Measurements from ENCODE around the gene ABCF2.
A peak's percentile ranks its signal among the peaks of the same experiment; 100 is the strongest.

ABCF2 gene

DNA sequence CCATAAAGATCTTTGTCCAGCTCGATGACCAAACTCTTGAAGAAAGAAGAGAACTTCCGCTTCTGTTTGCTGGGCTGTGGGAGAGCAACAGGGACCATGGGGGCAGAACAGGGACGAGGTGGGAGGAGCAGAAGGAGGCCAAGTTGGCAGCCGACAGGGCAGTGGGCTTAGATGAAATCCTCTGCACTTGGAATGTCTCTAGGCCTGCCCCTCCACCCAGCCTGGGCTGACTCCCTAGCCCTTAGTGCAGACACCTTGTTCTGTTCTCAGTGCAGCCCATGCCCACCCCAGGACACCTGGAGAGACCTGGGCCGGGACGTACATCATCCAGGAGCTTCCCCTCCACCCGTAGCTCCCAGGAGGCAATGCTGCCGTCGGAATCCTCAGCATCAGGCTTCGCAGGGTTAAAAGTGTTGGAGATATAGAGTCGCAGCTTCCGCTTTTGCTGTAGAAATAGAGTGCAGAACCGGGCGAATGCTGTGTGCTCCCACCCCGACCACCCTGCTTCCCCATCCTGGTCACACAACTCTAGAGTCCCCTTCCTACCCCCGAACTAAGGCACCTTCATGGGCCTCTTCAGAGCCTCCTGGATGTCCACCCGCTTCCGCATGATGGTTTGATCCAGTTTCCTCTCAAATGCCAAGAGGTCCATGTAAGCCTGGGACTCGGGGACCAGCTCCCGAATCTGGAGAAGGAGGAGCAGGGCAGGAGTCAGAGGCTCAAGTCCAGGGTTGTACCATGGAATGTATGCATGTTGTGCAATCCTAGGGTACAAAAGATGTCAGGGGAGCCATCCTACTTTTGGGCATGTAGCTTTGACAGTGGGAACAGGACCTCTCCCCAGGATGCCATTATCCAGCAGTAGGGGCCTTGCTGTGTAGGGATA, 15.4 kb upstream of the ABCF2 start:
- no peak overlapping the region for H3K4me3 Mint-ChIP-seq
- peaks cover 28% of the 10 kb centered on the region for H3K4me1 Mint-ChIP-seq
- no peaks in the 10 kb centered on the region for H3K9me3 Mint-ChIP-seq
- H3K27me3 Mint-ChIP-seq, result peaks cover 28% of the 10 kb centered on the region
- H3K36me3 Mint-ChIP-seq, result no peaks in the 10 kb centered on the region
- peak overlapping the region; percentile 11 for H3K27ac Mint-ChIP-seq
- CTCF ChIA-PET, result interaction anchor here (0.6 to 3.5 kb wide), 7 partner anchors 9 to 179 kb away, joined by 3 to 39 read pairs (median 14); partner anchors contain the start of gene CHPF2
- peak; percentile 20 for DNase-seq

DNA sequence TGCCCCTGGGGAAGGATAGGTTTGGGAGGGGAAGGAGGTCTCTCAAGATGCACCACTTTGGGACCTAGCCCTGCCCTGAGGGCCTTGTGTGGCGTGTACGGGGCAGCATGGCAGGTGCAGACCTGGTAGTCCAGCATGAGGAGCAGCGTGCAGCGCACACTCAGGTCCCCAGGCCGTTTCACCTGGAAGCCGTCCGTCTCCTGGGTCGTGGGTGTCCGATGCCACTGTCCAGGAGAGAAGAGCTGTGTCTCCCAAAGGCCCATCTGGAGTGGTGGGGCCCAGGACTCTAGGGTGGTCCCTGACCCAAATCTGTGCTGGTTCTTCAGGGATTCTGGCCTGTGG, 14.7 kb upstream of the ABCF2 start:
- CTCF ChIA-PET, result interaction anchor here (3.5 kb wide), 1 partner anchor 118 kb away, joined by 24 read pairs; no protein-coding TSS in a partner anchor
- Mint-ChIP-seq H3K27me3 (peaks cover 22% of the 10 kb centered on the region), H3K9me3 (no peaks in the 10 kb centered on the region), H3K36me3 (peaks cover 4% of the 10 kb centered on the region), H3K4me1 (peaks cover 28% of the 10 kb centered on the region), H3K27ac (peak overlapping the region; percentile 73), H3K4me3 (no peak overlapping the region)
- DNase-seq, result no peak

DNA sequence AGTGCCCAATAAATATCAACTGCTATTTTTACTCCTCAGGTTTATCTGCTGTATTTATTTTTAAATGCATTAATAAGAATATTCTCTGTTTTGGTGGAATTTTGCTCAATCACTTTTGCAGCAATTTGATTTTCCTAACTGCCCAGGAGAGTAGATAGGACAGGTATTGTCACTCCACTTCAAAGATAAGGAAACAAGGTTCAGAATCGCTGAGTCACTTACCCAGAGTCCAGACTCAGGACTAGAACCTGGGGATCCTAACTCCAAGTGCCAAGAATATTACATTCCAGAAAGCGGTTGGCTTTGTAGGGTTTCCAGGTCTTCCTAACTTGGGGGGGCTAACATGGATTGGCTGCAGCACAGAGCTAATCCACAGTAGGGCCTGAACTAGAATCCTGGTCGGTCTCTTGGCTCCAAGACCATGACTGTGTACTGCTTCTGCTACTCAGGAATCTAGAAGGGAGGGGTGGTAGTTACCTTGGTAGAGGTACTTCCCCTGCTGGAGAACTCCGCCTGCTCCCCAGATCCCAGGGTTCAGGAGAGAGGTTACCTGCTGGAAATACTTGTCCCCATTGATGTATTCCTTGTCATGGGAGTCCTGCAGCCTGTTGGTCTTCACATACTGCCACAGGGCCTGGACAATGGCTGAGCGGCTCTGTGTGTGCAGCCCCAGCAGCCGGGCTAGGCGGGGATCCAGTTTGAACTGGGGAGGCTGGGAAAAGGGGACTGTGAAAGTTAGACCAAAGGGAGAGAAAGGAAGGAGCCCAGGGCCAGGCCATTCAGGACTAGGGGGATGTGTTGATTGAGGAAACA, 14.1 kb upstream of the ABCF2 start:
- CTCF ChIA-PET, result no interaction called here

GRCh38 chr7:151240536-151240935, 13.5 kb upstream of the ABCF2 start:
- Mint-ChIP-seq H3K27me3 (peaks cover 10% of the 10 kb centered on the region), H3K4me1 (peaks cover 27% of the 10 kb centered on the region), H3K36me3 (peaks cover 10% of the 10 kb centered on the region), H3K27ac (no peak overlapping the region), H3K4me3 (no peak overlapping the region), H3K9me3 (no peaks in the 10 kb centered on the region)
- CTCF ChIA-PET, result no interaction called here
- no peak for DNase-seq

More for the DNA sequence above, 14.1 kb upstream of the ABCF2 start:
- no peaks in the 10 kb centered on the region for H3K9me3 Mint-ChIP-seq
- H3K4me1 Mint-ChIP-seq, result peaks cover 28% of the 10 kb centered on the region
- H3K27ac Mint-ChIP-seq, result peak overlapping the region; percentile 73
- no peak overlapping the region for H3K4me3 Mint-ChIP-seq
- peaks cover 10% of the 10 kb centered on the region for H3K36me3 Mint-ChIP-seq
- H3K27me3 Mint-ChIP-seq, result peaks cover 16% of the 10 kb centered on the region
- DNase-seq, result no peak

GRCh38 chr7:151239837-151240459, 12.9 kb upstream of the ABCF2 start:
- H3K4me3 Mint-ChIP-seq, result no peak overlapping the region
- DNase-seq, result no peak
- CTCF ChIA-PET, result interaction anchor here (1.3 kb wide), 1 partner anchor 13 kb away, joined by 3 read pairs; the partner anchor contains the start of gene ABCF2
- no peaks in the 10 kb centered on the region for H3K9me3 Mint-ChIP-seq
- peak overlapping the region; percentile 53 for H3K27ac Mint-ChIP-seq
- peaks cover 13% of the 10 kb centered on the region for H3K36me3 Mint-ChIP-seq
- H3K27me3 Mint-ChIP-seq, result peaks cover 5% of the 10 kb centered on the region
- H3K4me1 Mint-ChIP-seq, result peaks cover 30% of the 10 kb centered on the region

DNA sequence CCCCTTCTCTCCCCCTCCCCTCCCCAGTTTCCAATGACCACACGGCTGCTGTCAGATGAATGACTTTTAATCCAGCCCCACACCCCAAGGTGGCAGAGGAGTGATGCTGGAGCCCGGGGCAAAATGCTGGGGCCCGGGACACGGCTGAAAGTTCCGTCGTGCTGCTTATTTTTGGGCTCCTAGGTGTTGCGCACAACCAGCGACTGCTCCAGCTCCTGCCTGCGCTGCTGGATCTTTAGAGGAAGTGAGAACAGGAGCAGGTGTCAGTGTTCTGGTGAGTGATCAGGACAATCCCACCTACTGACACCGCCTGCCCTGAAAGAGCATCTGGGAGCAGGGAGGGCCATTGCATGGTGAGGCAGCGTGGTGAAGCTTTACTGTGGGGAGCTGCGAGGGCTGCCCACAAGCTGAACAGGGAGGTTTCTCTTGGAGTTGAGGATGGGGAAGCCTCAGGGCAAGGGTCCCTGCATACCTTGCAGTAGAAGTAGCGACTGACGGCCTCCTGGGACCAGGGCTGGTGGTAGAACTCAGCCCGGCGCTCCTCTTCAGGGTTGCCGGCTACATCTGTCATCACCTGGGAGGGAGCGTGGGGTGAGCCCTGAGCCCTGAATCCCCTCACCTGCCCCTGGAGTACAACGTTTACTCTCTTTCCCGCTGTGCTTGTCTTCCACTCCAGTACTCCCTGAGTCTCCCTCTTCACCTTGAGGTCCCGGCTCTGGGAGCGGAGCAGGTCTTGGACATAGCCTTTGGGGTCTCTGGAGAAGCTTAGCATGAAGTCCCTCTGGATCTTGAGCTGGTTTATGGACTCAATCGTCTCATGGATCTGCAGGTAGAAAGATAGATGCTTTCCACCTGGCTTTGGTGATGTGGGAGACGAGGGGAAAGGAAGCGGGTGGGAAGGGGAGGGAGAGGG, 12.2 kb upstream of the ABCF2 start:
- no peaks in the 10 kb centered on the region for H3K9me3 Mint-ChIP-seq
- CTCF ChIA-PET, result interaction anchor here (1.3 kb wide), 1 partner anchor 12 kb away, joined by 3 read pairs; the partner anchor contains the start of gene ABCF2
- no peak for DNase-seq
- peaks cover 16% of the 10 kb centered on the region for H3K36me3 Mint-ChIP-seq
- H3K4me3 Mint-ChIP-seq, result no peak overlapping the region
- H3K27ac Mint-ChIP-seq, result no peak overlapping the region
- peaks cover 30% of the 10 kb centered on the region for H3K4me1 Mint-ChIP-seq
- H3K27me3 Mint-ChIP-seq, result no peaks in the 10 kb centered on the region

GRCh38 chr7:151238190-151238810, 11.3 kb upstream of the ABCF2 start:
- peaks cover 20% of the 10 kb centered on the region for H3K36me3 Mint-ChIP-seq

DNA sequence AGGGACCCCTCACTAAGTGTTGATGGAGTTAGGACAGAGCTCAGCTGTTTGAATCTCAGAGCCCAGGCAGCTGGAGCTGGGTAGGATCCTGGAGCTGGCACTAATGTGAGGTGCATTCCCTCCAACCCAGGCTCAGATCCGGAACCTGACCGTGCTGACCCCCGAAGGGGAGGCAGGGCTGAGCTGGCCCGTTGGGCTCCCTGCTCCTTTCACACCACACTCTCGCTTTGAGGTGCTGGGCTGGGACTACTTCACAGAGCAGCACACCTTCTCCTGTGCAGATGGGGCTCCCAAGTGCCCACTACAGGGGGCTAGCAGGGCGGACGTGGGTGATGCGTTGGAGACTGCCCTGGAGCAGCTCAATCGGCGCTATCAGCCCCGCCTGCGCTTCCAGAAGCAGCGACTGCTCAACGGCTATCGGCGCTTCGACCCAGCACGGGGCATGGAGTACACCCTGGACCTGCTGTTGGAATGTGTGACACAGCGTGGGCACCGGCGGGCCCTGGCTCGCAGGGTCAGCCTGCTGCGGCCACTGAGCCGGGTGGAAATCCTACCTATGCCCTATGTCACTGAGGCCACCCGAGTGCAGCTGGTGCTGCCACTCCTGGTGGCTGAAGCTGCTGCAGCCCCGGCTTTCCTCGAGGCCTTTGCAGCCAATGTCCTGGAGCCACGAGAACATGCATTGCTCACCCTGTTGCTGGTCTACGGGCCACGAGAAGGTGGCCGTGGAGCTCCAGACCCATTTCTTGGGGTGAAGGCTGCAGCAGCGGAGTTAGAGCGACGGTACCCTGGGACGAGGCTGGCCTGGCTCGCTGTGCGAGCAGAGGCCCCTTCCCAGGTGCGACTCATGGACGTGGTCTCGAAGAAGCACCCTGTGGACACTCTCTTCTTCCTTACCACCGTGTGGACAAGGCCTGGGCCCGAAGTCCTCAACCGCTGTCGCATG, 10.5 kb upstream of the ABCF2 start:
- no peaks in the 10 kb centered on the region for H3K9me3 Mint-ChIP-seq
- CTCF ChIA-PET, result interaction anchor here (1.4 kb wide), 1 partner anchor 10 kb away, joined by 4 read pairs; no protein-coding TSS in a partner anchor
- peaks cover 24% of the 10 kb centered on the region for H3K36me3 Mint-ChIP-seq
- DNase-seq, result no peak
- no peaks in the 10 kb centered on the region for H3K27me3 Mint-ChIP-seq
- peaks cover 24% of the 10 kb centered on the region for H3K4me1 Mint-ChIP-seq
- no peak overlapping the region for H3K4me3 Mint-ChIP-seq
- H3K27ac Mint-ChIP-seq, result no peak overlapping the region

More at GRCh38 chr7:151238190-151238810, 11.3 kb upstream of the ABCF2 start:
- Mint-ChIP-seq H3K9me3 (no peaks in the 10 kb centered on the region), H3K4me3 (no peak overlapping the region), H3K27me3 (no peaks in the 10 kb centered on the region), H3K27ac (no peak overlapping the region), H3K4me1 (peaks cover 29% of the 10 kb centered on the region)
- no peak for DNase-seq
- CTCF ChIA-PET, result no interaction called here

GRCh38 chr7:151236406-151236805, 9.4 kb upstream of the ABCF2 start:
- Mint-ChIP-seq H3K4me1 (peaks cover 32% of the 10 kb centered on the region), H3K36me3 (peaks cover 24% of the 10 kb centered on the region), H3K4me3 (no peak overlapping the region), H3K9me3 (no peaks in the 10 kb centered on the region), H3K27me3 (peaks cover 8% of the 10 kb centered on the region), H3K27ac (no peak overlapping the region)
- DNase-seq, result no peak
- CTCF ChIA-PET, result interaction anchor here (1.0 to 1.4 kb wide), 4 partner anchors 8 to 251 kb away, joined by 3 to 5 read pairs (median 4); no protein-coding TSS in a partner anchor

GRCh38 chr7:151235091-151235787, 8.2 kb upstream of the ABCF2 start:
- peak overlapping the region; percentile 13 for H3K4me3 Mint-ChIP-seq
- H3K9me3 Mint-ChIP-seq, result no peaks in the 10 kb centered on the region
- peaks cover 24% of the 10 kb centered on the region for H3K36me3 Mint-ChIP-seq

DNA sequence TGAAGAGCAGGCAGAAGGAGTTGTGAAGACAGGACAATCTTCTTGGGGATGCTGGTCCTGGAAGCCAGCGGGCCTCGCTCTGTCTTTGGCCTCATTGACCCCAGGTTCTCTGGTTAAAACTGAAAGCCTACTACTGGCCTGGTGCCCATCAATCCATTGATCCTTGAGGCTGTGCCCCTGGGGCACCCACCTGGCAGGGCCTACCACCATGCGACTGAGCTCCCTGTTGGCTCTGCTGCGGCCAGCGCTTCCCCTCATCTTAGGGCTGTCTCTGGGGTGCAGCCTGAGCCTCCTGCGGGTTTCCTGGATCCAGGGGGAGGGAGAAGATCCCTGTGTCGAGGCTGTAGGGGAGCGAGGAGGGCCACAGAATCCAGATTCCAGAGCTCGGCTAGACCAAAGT, 6.8 kb upstream of the ABCF2 start:
- H3K27me3 Mint-ChIP-seq, result peaks cover 19% of the 10 kb centered on the region
- CTCF ChIA-PET, result interaction anchor here (1.5 to 4.3 kb wide), 2 partner anchors 10 to 13 kb away, joined by 5 to 39 read pairs; no protein-coding TSS in a partner anchor
- no peak for DNase-seq
- no peaks in the 10 kb centered on the region for H3K9me3 Mint-ChIP-seq
- H3K27ac Mint-ChIP-seq, result peak overlapping the region; percentile 98
- peaks cover 35% of the 10 kb centered on the region for H3K4me1 Mint-ChIP-seq
- peaks cover 24% of the 10 kb centered on the region for H3K36me3 Mint-ChIP-seq
- peak overlapping the region; percentile 100 for H3K4me3 Mint-ChIP-seq

More at GRCh38 chr7:151235091-151235787, 8.2 kb upstream of the ABCF2 start:
- no peak for DNase-seq
- CTCF ChIA-PET, result interaction anchor here (0.6 to 4.3 kb wide), 3 partner anchors 8 to 315 kb away, joined by 3 to 39 read pairs (median 5); no protein-coding TSS in a partner anchor
- H3K4me1 Mint-ChIP-seq, result peaks cover 35% of the 10 kb centered on the region
- no peak overlapping the region for H3K27ac Mint-ChIP-seq
- peaks cover 8% of the 10 kb centered on the region for H3K27me3 Mint-ChIP-seq

Data from activated naive CD4-positive, alpha-beta T cell treated with anti-CD3 and anti-CD28 coated beads, Interleukin-2, amount 10 ng/mL, durations not matched to agents 7 days and 5 days (primary cell).